IPS DF 19.7 (cell line): ENCODE measurements around the gene CRTC1.
"Not testable (repeated sequence)": the region's sequence is repeated elsewhere in the genome, so short reads cannot be mapped to it uniquely, and the experiment has no call there.

Experiments
- DNase-seq: peaks from one replicate; pipeline ENCODE4 v3.0.0-alpha.2; 2013; ENCODE audit warnings: low read depth, low spot score

The CRTC1 gene

GRCh38 chr19:18668744-18669523, 14.5 kb upstream of the CRTC1 start:
- no peak for DNase-seq

GRCh38 chr19:18669524-18669817, 14.0 kb upstream of the CRTC1 start:
- no peak for DNase-seq

- DNase-seq, result no peak
Measured at GRCh38 chr19:18669883-18670282, 13.6 kb upstream of the CRTC1 start.

GRCh38 chr19:18670312-18670711, 13.2 kb upstream of the CRTC1 start:
- no peak for DNase-seq

GRCh38 chr19:18671303-18672043, 12.0 kb upstream of the CRTC1 start:
- no peak for DNase-seq

GRCh38 chr19:18672044-18672451, 11.4 kb upstream of the CRTC1 start:
- DNase-seq, result no peak

- no peak for DNase-seq
Measured at GRCh38 chr19:18672606-18673337, 10.7 kb upstream of the CRTC1 start.

- DNase-seq, result no peak
Measured at GRCh38 chr19:18674616-18675015, 8.9 kb upstream of the CRTC1 start.

GRCh38 chr19:18675779-18676178, 7.7 kb upstream of the CRTC1 start:
- peak; percentile 20 for DNase-seq

GRCh38 chr19:18676692-18677091, 6.8 kb upstream of the CRTC1 start:
- no peak for DNase-seq

- DNase-seq, result no peak
Measured at GRCh38 chr19:18677156-18677555, 6.3 kb upstream of the CRTC1 start.

GRCh38 chr19:18680148-18680547, 3.3 kb upstream of the CRTC1 start:
- not testable (repeated sequence) for DNase-seq

GRCh38 chr19:18682807-18683108, 722 bp upstream of the CRTC1 start:
- no peak for DNase-seq

GRCh38 chr19:18683958-18684641, 620 bp downstream of the CRTC1 start:
- DNase-seq, result no peak

- no peak for DNase-seq
Measured at GRCh38 chr19:18684642-18684993, 1.1 kb downstream of the CRTC1 start.

GRCh38 chr19:18685597-18686190, 2.2 kb downstream of the CRTC1 start:
- no peak for DNase-seq

GRCh38 chr19:18687740-18688465, 4.4 kb downstream of the CRTC1 start:
- DNase-seq, result no peak

GRCh38 chr19:18696023-18696422, 12.5 kb downstream of the CRTC1 start:
- DNase-seq, result no peak

- no peak for DNase-seq
Measured at GRCh38 chr19:18697680-18698079, 14.2 kb downstream of the CRTC1 start.

GRCh38 chr19:18698321-18699167, 15.1 kb downstream of the CRTC1 start:
- no peak for DNase-seq
